ENCODE results near the gene PDGFA. TPM values are rescaled to one million over a fixed set of nuclear protein-coding genes. Genes with fewer than 3 reads are reported as not detected.

PDGFA gene
- 100 to 1,000 TPM in 2 of 4 donors, 10 to 100 TPM in 2; 60.2 to 123 (median 104) TPM for total RNA-seq

- WGBS, 2 donors (ENCODE audit: low coverage in 1 of 2) = 0% methylated on average over 30 of the region's 132 CpGs; no CpG with 5 or more reads in 1 of the 2 donors
- Histone ChIP-seq H3K4me3 (peak within 1 kb of the TSS; percentile 77 to 90 (median 84)), H3K9me3 (no peaks in the 10 kb centered on the region), H3K4me1 (peaks cover 38 to 61% (median 53%) of the 10 kb centered on the region in 4 donors), H3K27ac (peak within 1 kb of the TSS; percentile 95 to 98 (median 96)), H3K27me3 (peaks cover 37% of the 10 kb centered on the region), H3K36me3 (no peaks in the 10 kb centered on the region)
- DNase-seq = peak; percentile 48
- TF ChIP-seq, protein P1, sequence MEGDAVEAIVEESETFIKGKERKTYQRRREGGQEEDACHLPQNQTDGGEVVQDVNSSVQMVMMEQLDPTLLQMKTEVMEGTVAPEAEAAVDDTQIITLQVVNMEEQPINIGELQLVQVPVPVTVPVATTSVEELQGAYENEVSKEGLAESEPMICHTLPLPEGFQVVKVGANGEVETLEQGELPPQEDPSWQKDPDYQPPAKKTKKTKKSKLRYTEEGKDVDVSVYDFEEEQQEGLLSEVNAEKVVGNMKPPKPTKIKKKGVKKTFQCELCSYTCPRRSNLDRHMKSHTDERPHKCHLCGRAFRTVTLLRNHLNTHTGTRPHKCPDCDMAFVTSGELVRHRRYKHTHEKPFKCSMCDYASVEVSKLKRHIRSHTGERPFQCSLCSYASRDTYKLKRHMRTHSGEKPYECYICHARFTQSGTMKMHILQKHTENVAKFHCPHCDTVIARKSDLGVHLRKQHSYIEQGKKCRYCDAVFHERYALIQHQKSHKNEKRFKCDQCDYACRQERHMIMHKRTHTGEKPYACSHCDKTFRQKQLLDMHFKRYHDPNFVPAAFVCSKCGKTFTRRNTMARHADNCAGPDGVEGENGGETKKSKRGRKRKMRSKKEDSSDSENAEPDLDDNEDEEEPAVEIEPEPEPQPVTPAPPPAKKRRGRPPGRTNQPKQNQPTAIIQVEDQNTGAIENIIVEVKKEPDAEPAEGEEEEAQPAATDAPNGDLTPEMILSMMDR (IDR thresholded peaks at IDR 0.05) = peak; percentile 8 to 62 (median 30)
- TF ChIP-seq POLR2A (IDR thresholded peaks at IDR 0.05) = no peak
- peak; percentile 8 to 51 (median 38) for TF ChIP-seq POLR2AphosphoS5 (IDR thresholded peaks at IDR 0.05)
- no peak for TF ChIP-seq EP300 (IDR thresholded peaks at IDR 0.05; ENCODE audit: low read depth)
- in situ Hi-C loops (cut with MboI; ENCODE audit: low pct_ligation_motif_present in 1 of 4, low pct_unique_long_range_greater_than_20kb in 1 of 4, low sequenced_read_pairs in 3 of 4) (no loop called here), intact Hi-C loops (cut with DNase I; ENCODE audit: low total_unique reads) (loop anchor here (10.0 kb wide), 2 partner anchors 205 to 255 kb away; partner anchors contain the start of genes DNAAF5 and PRKAR1B)
Observed at GRCh38 chr7:519484-520390, at the start of gene PDGFA. Gene PDGFA (minus strand): TSS chr7:519846. CDS start chr7:519001, 845 bp downstream.

DNA sequence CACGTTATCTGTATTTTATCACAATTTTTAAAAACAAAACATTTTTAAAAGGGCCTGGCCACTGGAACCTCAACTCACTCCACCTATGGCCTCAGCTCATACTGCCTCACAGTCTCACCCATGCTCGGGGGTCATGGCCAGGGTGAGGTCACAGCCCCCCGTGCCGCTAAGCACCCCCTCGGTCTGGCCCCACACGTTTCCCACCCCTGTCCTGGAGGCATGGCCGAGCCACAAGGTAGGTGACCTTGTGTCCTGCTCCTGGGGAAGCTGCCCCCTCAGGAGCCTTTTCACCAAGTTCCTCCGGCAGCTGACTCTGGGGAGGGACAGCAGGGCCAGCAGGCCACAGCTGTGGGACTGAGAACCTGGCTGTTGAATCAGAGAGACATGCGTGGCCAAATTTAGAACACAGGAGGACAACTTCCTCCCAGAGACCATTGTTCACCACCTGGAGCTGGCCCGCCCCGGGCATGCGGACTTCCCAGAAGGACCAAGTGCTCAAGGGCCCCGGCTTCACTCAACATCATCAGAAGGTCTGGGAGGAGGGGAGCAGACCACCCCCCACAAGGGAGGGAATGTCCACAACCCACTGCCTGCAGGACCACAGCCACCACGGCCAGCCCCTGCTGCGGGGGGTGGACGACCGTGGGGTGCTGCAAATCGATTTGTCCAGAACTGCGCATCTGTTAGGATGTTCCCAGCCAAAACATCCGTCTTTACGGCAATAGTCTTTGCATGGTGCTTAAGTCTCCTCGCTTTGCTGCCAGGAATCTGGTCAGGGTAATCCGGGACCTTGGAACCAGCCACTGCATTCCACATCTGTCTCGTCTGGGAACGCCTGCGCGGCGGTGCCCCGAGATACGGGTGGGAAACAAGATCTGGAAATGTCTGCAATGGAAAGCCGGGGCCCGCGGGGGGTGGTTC lies 48.6 kb upstream of the PDGFA start:
- H3K4me1 ChIP-seq = no peaks in the 10 kb centered on the region
- intact Hi-C loops (cut with DNase I; ENCODE audit: low total_unique reads) (no loop called here), in situ Hi-C loops (cut with MboI; ENCODE audit: low pct_ligation_motif_present in 1 of 4, low pct_unique_long_range_greater_than_20kb in 1 of 4, low sequenced_read_pairs in 3 of 4) (no loop called here)
- peak overlapping the region in 1 of 4 donors; percentile 34 for H3K27ac ChIP-seq
- no peak for DNase-seq
- H3K27me3 ChIP-seq = no peaks in the 10 kb centered on the region
- no peaks in the 10 kb centered on the region for H3K36me3 ChIP-seq
- H3K9me3 ChIP-seq = no peaks in the 10 kb centered on the region
- TF ChIP-seq POLR2AphosphoS5 (IDR thresholded peaks at IDR 0.05) (no peak), EP300 (IDR thresholded peaks at IDR 0.05; ENCODE audit: low read depth) (no peak), POLR2A (IDR thresholded peaks at IDR 0.05) (no peak)
- TF ChIP-seq, protein P1 (IDR thresholded peaks at IDR 0.05) = no peak
- WGBS, 2 donors (ENCODE audit: low coverage in 1 of 2) = 82% methylated on average over 10 to 33 of the region's 33 CpGs
- no peak overlapping the region for H3K4me3 ChIP-seq

DNA sequence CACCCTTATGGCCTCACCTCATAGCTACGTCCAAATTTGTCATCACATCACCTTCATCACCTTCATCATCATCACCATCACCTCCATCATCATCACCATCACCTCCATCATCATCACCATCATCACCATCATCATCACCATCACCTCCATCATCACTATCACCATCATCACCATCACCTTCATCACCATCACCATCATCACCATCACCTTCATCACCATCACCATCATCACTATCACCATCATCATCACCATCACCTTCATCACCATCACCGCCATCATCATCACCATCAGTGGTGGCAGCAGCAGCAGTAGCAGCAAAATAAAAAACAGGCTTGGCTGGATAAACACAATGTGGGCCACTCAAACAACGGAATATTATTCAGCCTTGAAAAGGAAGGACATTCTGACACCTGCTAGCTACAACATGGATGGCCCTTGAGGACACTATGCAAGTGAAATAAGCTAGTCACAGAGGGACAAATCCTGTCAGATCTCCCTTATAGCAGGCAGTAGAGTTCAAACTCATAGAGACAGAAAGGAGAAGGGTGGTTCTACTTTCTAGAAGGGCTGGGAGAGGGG lies 47.7 kb upstream of the PDGFA start:
- in situ Hi-C loops (cut with MboI; ENCODE audit: low pct_ligation_motif_present in 1 of 4, low pct_unique_long_range_greater_than_20kb in 1 of 4, low sequenced_read_pairs in 3 of 4) = no loop called here
- TF ChIP-seq EP300 (IDR thresholded peaks at IDR 0.05; ENCODE audit: low read depth) (no peak), POLR2AphosphoS5 (IDR thresholded peaks at IDR 0.05) (no peak), POLR2A (IDR thresholded peaks at IDR 0.05) (no peak)
- TF ChIP-seq, protein P1 (IDR thresholded peaks at IDR 0.05) = no peak
- Histone ChIP-seq H3K36me3 (no peaks in the 10 kb centered on the region), H3K27ac (no peak overlapping the region), H3K27me3 (no peaks in the 10 kb centered on the region), H3K9me3 (no peaks in the 10 kb centered on the region), H3K4me3 (no peak overlapping the region), H3K4me1 (no peaks in the 10 kb centered on the region)
- intact Hi-C loops (cut with DNase I; ENCODE audit: low total_unique reads) = no loop called here
- DNase-seq = no peak
- 95 to 100% methylated on average over 1 to 2 of the region's 3 CpGs for WGBS, 2 donors (ENCODE audit: low coverage in 1 of 2)
